Breast epithelium (tissue), 4 donors: ENCODE results near the gene CMSS1. TPM values are rescaled to one million over a fixed set of nuclear protein-coding genes. Genes with fewer than 3 reads are reported as not detected.

Source experiments
- DNase-seq, 2 donors: peaks; one replicate each; pipeline ENCODE4 v3.0.0-alpha.2; 2019; ENCODE audit warnings: low spot score in 2 of 2
- H3K27ac ChIP-seq, 2 donors: fragments of 200-600 bp; sonication (generic) in 1 of 2; one replicate each; pipeline ENCODE4 v1.5.1; 2016 to 2019; ENCODE audit warnings: mild to moderate bottlenecking in 1 of 2
- H3K27me3 ChIP-seq, 2 donors: fragments of 200-600 bp; sonication (generic) in 1 of 2; one replicate each; pipeline versions ENCODE4 v1.5.1 to v1.6.0; 2017 to 2019; ENCODE audit warnings: control low read depth in 1 of 2, mild to moderate bottlenecking in 1 of 2
- H3K36me3 ChIP-seq: fragments of 200-600 bp; one replicate; pipeline ENCODE4 v1.5.1; 2019
- H3K4me1 ChIP-seq, 2 donors: fragments of 200-600 bp; sonication (generic); one replicate each; pipeline ENCODE4 v1.5.1; 2016 to 2019; ENCODE audit warnings: control low read depth in 1 of 2
- H3K4me3 ChIP-seq, 3 donors: fragments of 200-600 bp; sonication (generic); 1 replicate in 2 of 3; 2 replicates in 1 of 3; pipeline ENCODE4 v1.5.1; 2016 to 2019; ENCODE audit warnings: mild to moderate bottlenecking in 3 of 3, moderate library complexity in 2 of 3
- H3K9me3 ChIP-seq, 2 donors: fragments of 200-600 bp; sonication (generic) in 1 of 2; one replicate each; pipeline ENCODE4 v1.5.1; 2016 to 2019; ENCODE audit warnings: control low read depth in 1 of 2
- CTCF ChIP-seq, 3 donors: fragments of 450-650 bp; IDR thresholded peaks; one replicate each; pipeline ENCODE4 v1.5.1; 2016 to 2017; ENCODE audit warnings: antibody characterized with exemption in 3 of 3, mild to moderate bottlenecking in 3 of 3, moderate library complexity in 3 of 3
- POLR2A ChIP-seq: fragments of 450-650 bp; IDR thresholded peaks from one replicate; pipeline ENCODE4 v1.6.1; 2016; ENCODE audit warnings: antibody characterized with exemption, mild to moderate bottlenecking, moderate library complexity
- POLR2AphosphoS5 ChIP-seq, 3 donors: sonication (generic); formaldehyde crosslinking; IDR thresholded peaks; one replicate each; pipeline ENCODE4 v1.6.1; 2017; ENCODE audit warnings: antibody characterized with exemption in 3 of 3
- intact Hi-C: fragments of 100-400 bp; cut with DNase I; formaldehyde crosslinking; loops from one replicate; pipeline ENCODE4 v1.15.1; 2023; ENCODE audit warnings: low total_unique reads
- total RNA-seq, 3 donors: library from RNA; depleted of rRNA; stranded (reverse); fragments of >200 nt; gene quantifications; one replicate each; pipeline ENCODE4 v1.1.0, GENCODE V29; 2016

CMSS1 gene
- total RNA-seq, 3 donors from 2014 or later: 15.5 to 35.4 (median 16.1) TPM

DNA sequence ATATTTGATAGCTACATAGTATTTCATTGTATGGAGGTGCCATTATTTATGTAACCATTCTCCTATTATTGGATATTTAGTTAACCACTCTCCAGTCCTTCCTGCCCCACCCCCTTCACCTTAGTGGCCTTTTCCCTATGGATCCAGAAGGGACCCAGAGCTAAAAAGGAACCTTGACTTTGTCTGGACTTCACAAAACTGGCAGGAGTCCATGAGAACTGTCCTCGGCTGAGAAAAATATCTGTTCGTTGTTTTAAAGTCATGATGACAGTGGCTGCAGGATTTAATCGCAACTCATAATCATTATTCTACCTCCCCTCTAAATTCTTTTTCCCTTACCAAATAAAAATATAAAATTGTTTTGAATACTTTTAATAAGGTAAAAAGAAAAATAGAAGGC, 129.7 kb downstream of the CMSS1 start:
- TF ChIP-seq POLR2A (no peak), POLR2AphosphoS5 (IDR thresholded peaks at IDR 0.05) (no peak), CTCF (IDR thresholded peaks at IDR 0.05) (no peak)
- Histone ChIP-seq H3K4me3 (no peak overlapping the region), H3K27me3 (no peaks in the 10 kb centered on the region), H3K27ac (no peak overlapping the region), H3K36me3 (no peaks in the 10 kb centered on the region), H3K9me3 (no peaks in the 10 kb centered on the region), H3K4me1 (no peaks in the 10 kb centered on the region)
- no peak for DNase-seq
- intact Hi-C loops: no loop called here

GRCh38 chr3:99948467-99949089, 130.9 kb downstream of the CMSS1 start:
- no peak for TF ChIP-seq POLR2A
- TF ChIP-seq POLR2AphosphoS5 (IDR thresholded peaks at IDR 0.05): no peak
- TF ChIP-seq CTCF (IDR thresholded peaks at IDR 0.05): no peak

DNA sequence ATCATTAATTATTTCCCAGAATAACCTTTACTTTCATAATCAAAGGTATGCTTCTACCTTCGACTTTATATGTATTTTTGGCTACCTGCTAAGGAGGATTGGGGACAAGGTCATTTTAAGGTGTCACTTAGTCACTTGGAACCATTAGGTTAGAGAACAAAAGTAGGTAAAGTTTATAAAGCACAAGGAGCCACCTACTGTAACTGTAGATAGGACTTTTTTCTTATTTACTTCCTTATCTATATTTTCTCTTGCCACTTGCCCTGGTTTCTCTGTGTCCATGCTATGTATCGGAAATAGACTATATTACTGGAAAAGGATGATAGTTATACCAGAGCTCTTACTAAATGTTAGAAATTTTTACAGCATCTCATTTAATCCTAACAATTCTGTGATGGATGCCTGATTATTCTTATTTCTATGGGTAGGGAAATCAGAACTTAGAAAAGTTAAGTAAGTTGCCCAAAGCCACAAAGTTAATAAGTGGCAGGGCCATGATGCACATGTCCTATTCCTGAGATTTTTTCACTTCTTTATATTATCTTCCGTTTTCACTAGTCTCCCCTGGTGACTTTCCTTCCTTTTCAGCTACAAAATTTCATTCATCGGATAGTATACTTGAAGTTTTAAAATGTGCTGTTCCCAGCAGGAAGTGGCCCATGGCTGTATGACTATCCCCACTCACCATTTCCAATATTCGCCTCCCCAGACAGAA, 132.5 kb downstream of the CMSS1 start:
- no peak overlapping the region for H3K4me3 ChIP-seq
- no peak overlapping the region for H3K27ac ChIP-seq
- no peak for DNase-seq
- no peak for TF ChIP-seq POLR2AphosphoS5 (IDR thresholded peaks at IDR 0.05)
- TF ChIP-seq POLR2A: no peak
- TF ChIP-seq CTCF (IDR thresholded peaks at IDR 0.05): no peak
- H3K27me3 ChIP-seq: no peaks in the 10 kb centered on the region
- intact Hi-C loops: no loop called here
- no peaks in the 10 kb centered on the region for H3K9me3 ChIP-seq
- no peaks in the 10 kb centered on the region for H3K36me3 ChIP-seq
- no peaks in the 10 kb centered on the region for H3K4me1 ChIP-seq

More at GRCh38 chr3:99948467-99949089, 130.9 kb downstream of the CMSS1 start:
- no peaks in the 10 kb centered on the region for H3K36me3 ChIP-seq
- no peak for DNase-seq
- intact Hi-C loops: no loop called here
- no peaks in the 10 kb centered on the region for H3K9me3 ChIP-seq
- H3K27ac ChIP-seq: no peak overlapping the region
- no peaks in the 10 kb centered on the region for H3K27me3 ChIP-seq
- no peaks in the 10 kb centered on the region for H3K4me1 ChIP-seq
- H3K4me3 ChIP-seq: no peak overlapping the region

DNA sequence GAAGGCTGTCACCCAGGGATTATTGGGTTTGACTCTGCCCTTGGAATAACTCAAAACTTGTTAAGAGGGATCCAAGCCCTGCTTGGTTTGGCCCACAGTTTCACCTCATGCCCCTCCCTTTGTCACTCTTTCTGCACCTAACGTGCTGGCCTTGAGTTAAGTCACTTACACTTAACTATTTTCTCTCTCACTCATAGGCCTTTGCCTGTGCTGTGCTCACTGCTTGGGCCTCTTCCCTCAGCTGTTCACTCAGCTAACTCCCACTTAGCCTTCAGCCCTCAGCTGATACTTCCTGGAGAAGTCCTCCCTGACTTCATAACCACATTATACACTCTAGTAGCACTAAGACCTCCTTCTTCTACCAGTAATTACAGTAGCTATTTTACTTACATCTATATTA, 133.3 kb downstream of the CMSS1 start:
- H3K36me3 ChIP-seq: no peaks in the 10 kb centered on the region
- no peaks in the 10 kb centered on the region for H3K4me1 ChIP-seq
- no peak for TF ChIP-seq POLR2A
- TF ChIP-seq POLR2AphosphoS5 (IDR thresholded peaks at IDR 0.05): no peak
- no peak for TF ChIP-seq CTCF (IDR thresholded peaks at IDR 0.05)
- no peaks in the 10 kb centered on the region for H3K27me3 ChIP-seq
- no peak overlapping the region for H3K4me3 ChIP-seq
- H3K27ac ChIP-seq: no peak overlapping the region
- no peak for DNase-seq
- no peaks in the 10 kb centered on the region for H3K9me3 ChIP-seq
- intact Hi-C loops: no loop called here

DNA sequence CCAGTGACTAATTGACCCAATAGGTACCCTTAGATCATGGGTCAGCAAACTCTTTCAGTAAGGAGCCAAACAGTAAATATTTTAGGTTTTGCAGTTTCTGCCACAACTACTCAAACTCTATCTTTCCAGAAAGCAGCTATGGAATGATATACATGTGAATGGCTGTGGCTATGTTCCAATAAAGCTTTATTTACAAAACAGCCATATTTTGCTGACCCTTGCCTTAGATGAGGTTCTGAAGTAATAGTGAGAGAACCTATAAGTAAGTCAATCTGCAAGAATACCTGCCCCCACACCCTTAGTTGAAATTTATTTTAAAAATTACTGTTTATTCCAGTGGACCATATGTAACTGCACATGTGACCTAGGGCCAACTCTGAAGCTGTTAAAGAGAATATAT, 134.0 kb downstream of the CMSS1 start:
- Histone ChIP-seq H3K9me3 (no peaks in the 10 kb centered on the region), H3K27me3 (no peaks in the 10 kb centered on the region), H3K36me3 (no peaks in the 10 kb centered on the region), H3K27ac (no peak overlapping the region), H3K4me3 (no peak overlapping the region), H3K4me1 (no peaks in the 10 kb centered on the region)
- DNase-seq: no peak
- TF ChIP-seq CTCF (IDR thresholded peaks at IDR 0.05) (no peak), POLR2AphosphoS5 (IDR thresholded peaks at IDR 0.05) (no peak), POLR2A (no peak)
- intact Hi-C loops: no loop called here
